GM18502 (cell line): ENCODE results near the gene LYSMD2.

ENCODE experiments used
- ATAC-seq: cut with Tn5 transposase; IDR thresholded peaks from one replicate; pipeline ENCODE4 v1.9.1; 2021; ENCODE audit warnings: mild to moderate bottlenecking; ENCODE audit not compliant: unreplicated experiment, poor library complexity

Gene LYSMD2

GRCh38 chr15:51752888-51753287 is 15.4 kb upstream of the LYSMD2 start:
- no peak for ATAC-seq

- ATAC-seq: peak; percentile 38
Measured at GRCh38 chr15:51751697-51752683, 14.5 kb upstream of the LYSMD2 start.

DNA sequence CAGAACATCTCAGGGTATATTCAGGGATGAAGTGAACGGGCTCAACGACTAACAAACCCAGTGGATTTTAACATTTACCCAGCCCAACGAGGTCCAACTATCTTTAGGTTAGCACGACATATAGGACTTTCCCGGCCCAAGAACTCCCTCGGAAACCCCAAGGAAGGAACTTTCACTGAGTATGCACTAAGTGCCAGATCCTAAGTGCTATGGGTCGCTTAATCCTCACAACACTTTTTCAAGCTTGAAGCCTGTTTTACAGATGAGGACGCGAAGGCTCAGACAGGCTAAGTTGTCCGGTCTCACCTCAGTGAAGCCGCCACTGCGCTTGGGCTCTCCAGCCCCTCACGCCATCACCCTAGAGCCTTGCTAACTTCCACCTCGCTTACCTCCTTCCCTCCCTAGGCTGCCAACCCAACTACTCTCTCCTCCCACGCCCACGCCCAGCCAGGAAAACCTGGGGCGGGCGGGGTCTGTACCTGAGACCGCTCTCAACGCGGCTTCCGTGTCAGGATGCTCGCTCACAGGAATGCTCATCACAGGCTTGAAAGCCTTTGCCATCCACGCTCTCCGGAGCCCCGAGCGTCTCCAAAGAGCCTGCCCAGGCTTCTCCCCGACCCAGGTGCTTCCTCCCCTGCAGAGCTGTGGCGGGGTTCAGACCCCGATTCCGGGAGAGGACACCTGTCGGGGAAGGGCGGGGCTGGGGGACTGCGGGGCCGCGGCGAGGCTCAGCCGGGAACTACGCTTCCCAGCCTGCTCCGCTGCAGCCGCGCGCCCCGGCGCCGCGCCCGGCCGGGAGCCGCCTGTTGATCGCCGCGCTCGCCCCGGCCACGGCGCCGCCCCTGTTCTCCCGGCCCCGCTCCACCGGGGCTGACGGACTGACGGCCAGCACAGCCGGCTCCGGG is 13.6 kb upstream of the LYSMD2 start, which contains the start of gene TMOD2:
Gene TMOD2 (plus strand): TSS at position 806 of the 905 bp plus-strand sequence. CDS start 14,845 bp downstream, outside the sequence.
- ATAC-seq: peak; percentile 81

DNA sequence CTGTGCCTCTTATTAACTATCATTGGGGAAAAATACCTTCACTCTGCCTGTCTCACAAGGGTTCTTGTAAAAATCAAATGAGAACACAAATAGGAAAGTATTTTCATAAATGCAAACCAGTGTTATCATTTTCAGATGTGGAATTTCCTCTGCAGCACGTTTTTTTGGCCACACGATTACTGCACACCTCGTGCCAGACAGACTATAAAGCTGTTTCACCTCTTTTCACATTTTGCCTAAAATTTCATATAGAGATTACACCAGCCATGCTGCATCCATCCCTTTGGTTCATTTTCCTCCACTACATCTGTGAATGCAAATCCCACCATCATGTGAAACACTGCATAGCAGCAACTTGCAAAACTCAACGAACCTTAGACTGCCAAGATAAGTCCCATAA is 12.7 kb upstream of the LYSMD2 start:
- no peak for ATAC-seq

DNA sequence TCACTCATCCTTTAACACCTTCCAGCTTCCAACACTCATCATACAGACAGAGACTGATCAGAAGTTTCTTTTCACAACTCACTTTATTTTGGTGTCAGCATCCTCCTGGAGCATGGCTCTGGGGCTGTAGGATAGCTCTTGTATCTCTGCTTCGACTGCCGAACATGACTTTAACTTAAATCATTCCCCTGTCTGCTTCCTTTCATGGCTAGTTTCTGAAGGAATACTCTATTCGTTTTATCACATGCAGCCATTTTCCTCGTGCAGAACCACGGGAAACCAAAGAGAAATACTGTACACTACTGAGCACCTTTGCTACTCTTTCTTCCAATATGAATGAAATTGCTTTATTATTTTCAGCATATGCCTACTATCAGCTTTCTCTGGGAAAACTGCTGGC is 11.9 kb upstream of the LYSMD2 start:
- ATAC-seq: no peak

- no peak for ATAC-seq
Measured at GRCh38 chr15:51739061-51739712, 1.7 kb upstream of the LYSMD2 start.

GRCh38 chr15:51738553-51738952 is 1.1 kb upstream of the LYSMD2 start:
- no peak for ATAC-seq

GRCh38 chr15:51736751-51737521 is 519 bp downstream of the LYSMD2 start:
- ATAC-seq: peak; percentile 34

- ATAC-seq: peak; percentile 30
Measured at GRCh38 chr15:51736069-51736468, 1.4 kb downstream of the LYSMD2 start.

DNA sequence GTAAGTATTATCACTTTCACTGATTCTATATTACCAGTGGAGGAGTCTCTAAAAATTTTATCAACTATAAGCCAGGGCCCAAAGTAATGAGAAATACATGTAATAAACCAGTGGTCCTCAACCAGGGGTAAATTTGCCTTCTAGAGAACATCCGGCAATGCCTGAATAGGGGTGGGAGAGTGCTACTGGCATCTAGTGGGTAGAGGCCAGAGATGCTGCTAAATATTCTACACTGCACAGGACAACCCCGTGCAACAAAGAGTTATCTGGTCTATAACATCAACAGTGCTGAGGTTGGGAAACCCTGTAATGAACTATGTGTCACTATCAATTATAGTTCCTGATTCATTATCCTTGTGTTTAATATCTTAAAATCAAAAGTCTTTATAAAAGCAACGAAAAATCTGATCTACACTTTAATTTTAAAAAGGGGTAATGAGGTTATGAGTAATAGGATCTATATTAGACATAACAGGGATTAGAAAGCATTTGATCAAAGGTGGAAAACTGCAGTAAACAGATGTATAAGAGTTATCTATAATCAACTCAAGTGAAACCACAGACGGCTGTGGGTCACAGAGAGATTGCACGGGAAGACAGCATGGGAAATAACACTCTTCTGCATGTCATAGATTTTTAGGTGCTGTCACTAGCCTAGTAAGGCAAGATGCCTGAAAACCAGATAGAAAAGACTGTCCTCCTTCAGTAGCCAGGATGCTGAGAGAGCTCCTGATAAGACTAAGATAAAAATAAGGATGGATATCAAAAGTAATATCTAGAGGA is 2.0 kb downstream of the LYSMD2 start:
- ATAC-seq: no peak

GRCh38 chr15:51732646-51733045 is 4.8 kb downstream of the LYSMD2 start:
- no peak for ATAC-seq

GRCh38 chr15:51731549-51732267 is 5.7 kb downstream of the LYSMD2 start:
- peak; percentile 67 for ATAC-seq

DNA sequence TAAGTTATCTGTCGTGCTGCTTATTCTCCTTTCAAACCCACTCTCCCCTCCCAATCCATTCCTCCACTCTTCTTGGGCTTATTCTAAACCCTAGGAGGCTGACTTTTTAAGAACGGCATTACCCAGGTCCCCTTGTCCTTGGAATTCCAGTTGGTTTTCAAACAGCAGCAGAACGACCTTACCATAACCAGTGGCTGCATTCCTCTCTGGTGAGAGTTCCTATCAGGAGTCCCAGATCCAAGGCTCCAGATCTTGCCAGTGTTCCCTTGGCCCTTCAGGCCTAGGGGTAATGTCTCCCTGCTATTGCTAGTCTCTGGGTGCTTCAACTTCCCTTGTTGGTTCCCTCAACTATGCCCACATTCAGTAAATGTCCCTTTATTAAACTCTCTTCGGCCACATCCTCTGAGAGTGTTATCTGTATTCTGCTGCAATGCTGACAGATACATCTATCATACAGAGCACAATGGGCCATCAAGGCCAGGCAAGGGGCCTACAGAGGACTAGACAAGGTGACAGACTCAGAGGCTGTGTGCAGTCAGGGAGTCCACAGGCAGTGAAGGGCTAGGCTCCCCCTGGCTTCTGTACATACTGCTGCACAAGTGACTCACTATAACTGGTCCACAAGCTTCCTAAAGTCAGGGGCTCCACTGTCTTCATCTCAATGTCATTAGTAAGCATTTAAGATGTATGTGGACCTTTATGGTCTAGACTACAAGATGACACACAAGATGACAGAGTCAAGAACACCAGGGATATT is 10.1 kb downstream of the LYSMD2 start:
- no peak for ATAC-seq

DNA sequence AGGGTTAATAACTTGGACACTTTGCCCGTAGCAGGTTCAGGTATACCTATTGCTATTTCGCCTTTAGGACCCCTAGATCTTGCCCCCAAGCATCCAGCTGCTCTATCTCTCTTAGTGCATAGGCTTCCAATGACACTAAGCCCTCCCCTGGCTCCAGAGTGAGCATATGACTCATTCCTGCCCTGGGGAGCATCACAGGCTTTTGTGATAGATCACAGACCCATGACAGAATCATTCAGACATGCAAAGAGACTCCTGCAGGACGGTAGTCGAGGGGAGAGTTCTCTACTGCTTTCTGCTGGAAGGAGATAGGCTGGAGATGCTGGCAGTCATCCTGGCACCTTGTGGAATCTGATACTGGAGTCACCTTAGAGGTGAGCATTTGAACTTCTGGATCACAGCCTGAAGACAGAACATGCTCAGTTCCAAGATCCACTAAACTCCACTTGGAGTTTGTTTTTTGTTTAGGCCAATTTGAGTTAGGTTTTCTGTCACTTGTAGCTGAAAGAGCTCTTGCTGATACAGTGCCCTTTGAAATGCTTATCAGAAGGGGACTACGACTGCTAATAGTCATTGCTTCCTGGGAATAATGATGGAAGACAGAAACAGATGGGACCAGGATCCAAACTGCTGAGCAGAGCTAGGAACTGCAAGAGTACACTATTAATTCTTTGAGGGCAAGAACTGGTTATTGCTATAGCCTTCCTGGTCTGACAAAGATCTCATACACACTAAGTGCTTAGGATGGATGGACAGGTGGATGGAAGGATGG is 11.0 kb downstream of the LYSMD2 start:
- ATAC-seq: peak; percentile 93

GRCh38 chr15:51724673-51725072 is 12.8 kb downstream of the LYSMD2 start:
- no peak for ATAC-seq

GRCh38 chr15:51724199-51724598 is 13.3 kb downstream of the LYSMD2 start:
- ATAC-seq: no peak
